Body of pancreas (tissue), 4 donors: Measurements from ENCODE around the gene VRK3.

Experiments used
- POLR2A ChIP-seq, 3 donors: fragments of 450-650 bp; IDR thresholded peaks; one replicate each; pipeline ENCODE4 v1.6.1; 2016; ENCODE audit warnings: antibody characterized with exemption in 3 of 3, mild to moderate bottlenecking in 2 of 3
- TF ChIP-seq, protein P1 (sequence below), 7 experiments: fragments of 450-650 bp in 4 of 7; fragments of 200-600 bp in 3 of 7; sonication (generic) in 3 of 7; IDR thresholded peaks; one replicate each; pipeline ENCODE4 v1.5.1; 2016 to 2019; ENCODE audit warnings: antibody characterized with exemption in 7 of 7

DNA sequence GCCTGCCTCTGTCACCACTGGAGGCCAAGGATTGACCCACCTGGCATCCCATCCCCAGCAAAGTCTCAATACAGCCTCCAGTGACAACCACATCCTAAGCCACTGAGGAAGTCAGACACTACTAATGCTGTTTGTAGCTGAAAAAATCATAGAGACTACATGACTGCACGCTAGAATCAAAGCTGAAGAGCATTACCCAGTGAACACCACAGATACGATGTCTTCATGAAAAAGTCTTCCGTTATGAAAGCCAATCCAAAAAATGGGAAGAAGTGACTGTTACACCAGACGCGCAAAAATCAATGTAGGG lies 84.7 kb downstream of the VRK3 start:
- TF ChIP-seq, protein P1, sequence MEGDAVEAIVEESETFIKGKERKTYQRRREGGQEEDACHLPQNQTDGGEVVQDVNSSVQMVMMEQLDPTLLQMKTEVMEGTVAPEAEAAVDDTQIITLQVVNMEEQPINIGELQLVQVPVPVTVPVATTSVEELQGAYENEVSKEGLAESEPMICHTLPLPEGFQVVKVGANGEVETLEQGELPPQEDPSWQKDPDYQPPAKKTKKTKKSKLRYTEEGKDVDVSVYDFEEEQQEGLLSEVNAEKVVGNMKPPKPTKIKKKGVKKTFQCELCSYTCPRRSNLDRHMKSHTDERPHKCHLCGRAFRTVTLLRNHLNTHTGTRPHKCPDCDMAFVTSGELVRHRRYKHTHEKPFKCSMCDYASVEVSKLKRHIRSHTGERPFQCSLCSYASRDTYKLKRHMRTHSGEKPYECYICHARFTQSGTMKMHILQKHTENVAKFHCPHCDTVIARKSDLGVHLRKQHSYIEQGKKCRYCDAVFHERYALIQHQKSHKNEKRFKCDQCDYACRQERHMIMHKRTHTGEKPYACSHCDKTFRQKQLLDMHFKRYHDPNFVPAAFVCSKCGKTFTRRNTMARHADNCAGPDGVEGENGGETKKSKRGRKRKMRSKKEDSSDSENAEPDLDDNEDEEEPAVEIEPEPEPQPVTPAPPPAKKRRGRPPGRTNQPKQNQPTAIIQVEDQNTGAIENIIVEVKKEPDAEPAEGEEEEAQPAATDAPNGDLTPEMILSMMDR (IDR thresholded peaks at IDR 0.05) = no peak
- TF ChIP-seq POLR2A (IDR thresholded peaks at IDR 0.05) = no peak
